Ovary (tissue), 9 donors: ENCODE measurements around the gene MAP2K4. TPM values are rescaled to one million over a fixed set of nuclear protein-coding genes. Genes with fewer than 3 reads are reported as not detected.

ENCODE experiments used
- DNase-seq, 5 donors: peaks; one replicate each; pipeline ENCODE4 v3.0.0-alpha.2; 2019 to 2020
- H3K27ac ChIP-seq, 2 donors: fragments of 200-600 bp; one replicate each; pipeline versions ENCODE4 v1.5.1 to v1.8.0; 2019 to 2022
- H3K27me3 ChIP-seq: fragments of 200-600 bp; one replicate; pipeline ENCODE4 v1.8.0; 2022
- H3K36me3 ChIP-seq: fragments of 200-600 bp; sonication (generic); one replicate; pipeline ENCODE4 v1.5.1; 2019
- H3K4me1 ChIP-seq: one replicate; pipeline ENCODE4 v1.8.1; 2013; ENCODE audit warnings: mild to moderate bottlenecking, moderate library complexity; ENCODE audit not compliant: insufficient read depth
- H3K4me3 ChIP-seq: fragments of 200-600 bp; sonication (generic); one replicate; pipeline ENCODE4 v1.5.1; 2017
- H3K9me3 ChIP-seq, 2 donors: fragments of 200-600 bp in 1 of 2; sonication (generic) in 1 of 2; one replicate each; pipeline versions ENCODE4 v1.5.1 to v1.8.1; 2013 to 2019; ENCODE audit warnings: mild to moderate bottlenecking in 1 of 2, moderate library complexity in 1 of 2
- CTCF ChIP-seq, 3 donors: fragments of 450-650 bp in 2 of 3; fragments of 200-600 bp in 1 of 3; IDR thresholded peaks; one replicate each; pipeline versions ENCODE4 v1.5.1 to v1.8.0; 2016 to 2022; ENCODE audit warnings: antibody characterized with exemption in 3 of 3, mild to moderate bottlenecking in 1 of 3
- EP300 ChIP-seq: sonication (generic); formaldehyde crosslinking; IDR thresholded peaks from one replicate; pipeline ENCODE4 v1.6.1; 2017; ENCODE audit warnings: antibody characterized with exemption
- POLR2A ChIP-seq: fragments of 450-650 bp; IDR thresholded peaks from one replicate; pipeline ENCODE4 v1.6.1; 2017; ENCODE audit warnings: antibody characterized with exemption, mild to moderate bottlenecking, moderate library complexity
- WGBS, 3 donors: extraction: QIAGEN DNeasy Blood & Tissue Kit in 1 of 3; methylation state at CpG; one replicate each; pipeline versions ENCODE4 v1.1.5 to v1.1.7; 2013 to 2017; 5-methylcytosine and 5-hydroxymethylcytosine counted together
- intact Hi-C, 4 donors: fragments of 100-400 bp; cut with DNase I; formaldehyde crosslinking; loops; one replicate each; pipeline versions ENCODE4 v1.11.0 to v1.15.1; 2022 to 2023
- polyA plus RNA-seq, 2 donors: library from polyadenylated mRNA; stranded (reverse); fragments of 200-250 nt in 1 of 2; fragments of 350-450 nt in 1 of 2; fragmentation: Illumina TruSeq in 1 of 2; extraction: RNeasy Lipid Tissue Mini Kit (QIAGEN cat#74804) in 1 of 2; gene quantifications; one replicate each; pipeline ENCODE4 v1.2.3, GENCODE V29; 2013 to 2014
- total RNA-seq, 7 donors: library from RNA; depleted of rRNA in 2 of 7; stranded (reverse); fragments of >200 nt in 2 of 7; fragmentation: NEBNext Ultra II Directional in 3 of 7; extraction: Animal tissue kit (Norgen Biotek cat#: 25700) in 3 of 7; gene quantifications; one replicate each; pipeline versions ENCODE4 v1.1.0 to v1.2.4, GENCODE V29; 2016 to 2023
- donor health status: DM: no; HTN: no; CAD: no; lungs with moderate emphysema.
- donor health status: DM: no; HTN: no; CAD: no.
- donor health status: Bipolar disorder and iron deficiency.
- donor health status: DM: yes; HTN: yes; CAD: no.
- donor health status: DM: no; HTN: no; CAD: no.
- donor health status: DM: yes; HTN: yes; CAD: no.

The MAP2K4 gene
- total and polyA plus RNA-seq, 9 donors, result 12.1 to 66.8 (median 42.4) TPM

GRCh38 chr17:12024327-12024726 is 3.6 kb downstream of the MAP2K4 start:
- Histone ChIP-seq H3K27ac (no peak overlapping the region), H3K9me3 (no peaks in the 10 kb centered on the region), H3K36me3 (no peaks in the 10 kb centered on the region), H3K4me1 (peaks cover 4% of the 10 kb centered on the region), H3K27me3 (no peaks in the 10 kb centered on the region), H3K4me3 (no peak overlapping the region)
- 43 to 53% (median 49%) methylated on average over 1 of the region's 1 CpG for WGBS, 3 donors
- no peak for DNase-seq
- intact Hi-C loops, result no loop called here
- no peak for TF ChIP-seq POLR2A
- TF ChIP-seq EP300, result no peak
- no peak for TF ChIP-seq CTCF (IDR thresholded peaks at IDR 0.05)

- Histone ChIP-seq H3K4me1 (peaks cover 4% of the 10 kb centered on the region), H3K9me3 (no peaks in the 10 kb centered on the region), H3K27me3 (no peaks in the 10 kb centered on the region), H3K27ac (no peak overlapping the region), H3K36me3 (no peaks in the 10 kb centered on the region), H3K4me3 (no peak overlapping the region)
- intact Hi-C loops, result no loop called here
- WGBS, 3 donors, result 94 to 100% (median 100%) methylated on average over 1 of the region's 1 CpG
- TF ChIP-seq POLR2A, result no peak
- TF ChIP-seq EP300, result no peak
- no peak for TF ChIP-seq CTCF (IDR thresholded peaks at IDR 0.05)
- DNase-seq, result no peak
Observed at GRCh38 chr17:12027658-12028057, 7.0 kb downstream of the MAP2K4 start.

GRCh38 chr17:12028611-12029010 is 7.9 kb downstream of the MAP2K4 start:
- H3K27ac ChIP-seq, result no peak overlapping the region

GRCh38 chr17:12034538-12034937 is 13.9 kb downstream of the MAP2K4 start:
- 92 to 95% (median 94%) methylated on average over 4 of the region's 4 CpGs for WGBS, 3 donors
- TF ChIP-seq CTCF (IDR thresholded peaks at IDR 0.05) (no peak), EP300 (no peak), POLR2A (no peak)
- Histone ChIP-seq H3K9me3 (no peaks in the 10 kb centered on the region), H3K27me3 (no peaks in the 10 kb centered on the region), H3K27ac (no peak overlapping the region), H3K36me3 (no peaks in the 10 kb centered on the region), H3K4me1 (no peaks in the 10 kb centered on the region), H3K4me3 (no peak overlapping the region)
- no peak for DNase-seq
- intact Hi-C loops, result no loop called here

More at GRCh38 chr17:12028611-12029010, 7.9 kb downstream of the MAP2K4 start:
- WGBS, 3 donors, result 92 to 97% (median 96%) methylated on average over 2 of the region's 2 CpGs
- Histone ChIP-seq H3K4me3 (no peak overlapping the region), H3K27me3 (no peaks in the 10 kb centered on the region), H3K36me3 (no peaks in the 10 kb centered on the region), H3K4me1 (peaks cover 4% of the 10 kb centered on the region), H3K9me3 (no peaks in the 10 kb centered on the region)
- intact Hi-C loops, result no loop called here
- no peak for TF ChIP-seq POLR2A
- no peak for TF ChIP-seq EP300
- TF ChIP-seq CTCF (IDR thresholded peaks at IDR 0.05), result no peak
- no peak for DNase-seq
